LNCaP clone FGC (cell line): ENCODE measurements around the gene PSMD12.

ENCODE experiments used
- DNase-seq: peaks from one replicate; pipeline ENCODE4 v3.0.0-alpha.2; 2011; ENCODE audit warnings: low read depth
- H3K4me3 ChIP-seq: 2 replicates; pipeline ENCODE4 v1.5.1; 2011; ENCODE audit warnings: mild to moderate bottlenecking, low read depth, low read length, control low read depth
- CTCF ChIP-seq: IDR thresholded peaks from 2 replicates; pipeline ENCODE4 v1.5.1; 2012; ENCODE audit warnings: mild to moderate bottlenecking; ENCODE audit not compliant: control insufficient read depth, insufficient read depth; ENCODE audit errors: extremely low read depth

Gene PSMD12

DNA sequence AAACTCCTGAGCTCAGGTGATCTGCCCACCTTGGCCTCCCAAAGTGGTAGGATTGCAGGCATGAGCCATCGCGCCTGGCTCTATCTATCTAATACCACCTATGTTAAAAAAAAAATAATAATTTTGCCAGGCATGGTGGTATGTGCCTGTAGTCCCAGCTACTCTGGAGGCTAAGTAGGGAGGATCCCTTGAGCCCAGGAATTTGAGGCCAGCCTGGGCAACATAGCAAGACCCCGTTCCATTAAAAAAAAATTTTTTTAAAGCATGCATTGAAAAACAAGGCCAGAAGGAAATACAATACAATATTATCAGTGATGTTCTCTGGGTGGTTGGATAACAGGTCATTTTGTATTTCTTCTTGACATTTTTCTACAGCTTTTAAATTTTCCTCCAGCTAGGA is 76.1 kb downstream of the PSMD12 start:
- H3K4me3 ChIP-seq: no peak overlapping the region
- no peak for TF ChIP-seq CTCF

GRCh38 chr17:67289181-67289876 is 77.0 kb downstream of the PSMD12 start:
- TF ChIP-seq CTCF: no peak
- H3K4me3 ChIP-seq: no peak overlapping the region
- no peak for DNase-seq

More for the DNA sequence above, 76.1 kb downstream of the PSMD12 start:
- DNase-seq: no peak
